Heart left ventricle (tissue), 13 donors: ENCODE results near the gene IPP.

Source experiments
- CTCF ChIP-seq, 12 donors: fragments of 200-600 bp; sonication (generic) in 4 of 12; IDR thresholded peaks; one replicate each; pipeline versions ENCODE4 v1.5.0 to v1.8.0; 2018 to 2022; ENCODE audit warnings: antibody characterized with exemption in 12 of 12, mild to moderate bottlenecking in 5 of 12
- POLR2A ChIP-seq, 2 donors: fragments of 450-650 bp; IDR thresholded peaks; one replicate each; pipeline ENCODE4 v1.6.1; 2017; ENCODE audit warnings: antibody characterized with exemption in 2 of 2, mild to moderate bottlenecking in 2 of 2, moderate library complexity in 2 of 2
- donor health status: ischemic (EF 13 %, LVEDD 7.1; RV severe dilation, severe dysfunction).
- donor health status: DM: no; HTN: yes; CAD: no.
- donor health status: DM: no; HTN: no; CAD: no.
- donor health status: ischemic (EF 25% LVEDD 6.9; RV normal size, moderate dysfunction).
- donor health status: ischemic (EF 25% LVEDD 5.7; RV mildly dilated, moderate dysfunction).
- donor health status: ischemic (EF 35%, LVEDD 5.7; RV mildly dilated, moderate dysfunction).
- donor health status: nonischemic (EF 11% LVEDD 7.7; RV severe dilation, severe dysfunction).
- donor health status: DM: yes; HTN: yes; CAD: no.
- donor health status: PGD.
- donor health status: ischemic (EF 29% LVEDD 5.4; RV normal size, mild dysfunction).
- donor health status: nonischemic (EF 23%, LVEDD 6.1; RV moderate dilation, normal function).

DNA sequence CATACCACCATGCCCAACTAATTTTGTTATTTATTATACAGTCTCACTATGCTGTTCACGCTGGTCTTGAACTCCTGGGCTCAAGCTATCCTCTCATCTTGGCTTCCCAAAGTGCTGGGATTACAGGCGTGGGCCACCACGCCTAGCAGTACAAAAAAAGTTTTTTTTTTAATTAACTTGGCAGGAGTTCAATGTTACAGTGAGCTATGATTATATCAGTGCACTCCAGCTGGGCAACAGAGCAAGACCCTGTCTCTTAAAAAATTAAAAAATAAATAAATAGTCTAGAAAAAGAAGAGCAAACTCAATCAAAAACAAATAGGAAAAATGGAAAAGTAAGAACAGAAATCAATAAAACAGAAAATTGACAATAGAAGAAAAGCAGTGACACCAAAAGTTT, 36.7 kb downstream of the IPP start:
- TF ChIP-seq CTCF (IDR thresholded peaks at IDR 0.05) (no peak), POLR2A (IDR thresholded peaks at IDR 0.05) (no peak)
